WTC11 (cell line): ENCODE results near the gene AGAP1. TPM values are rescaled to one million over a fixed set of nuclear protein-coding genes. Genes with fewer than 3 reads are reported as not detected.

Source experiments
- ATAC-seq: fragments of 200-7000 bp; cut with Tn5 transposase; 2 replicates; pipeline ENCODE4 v1.10.0; 2021; ENCODE audit warnings: mild to moderate bottlenecking, moderate library complexity
- CTCF ChIA-PET: fragments of 300-600 bp; sonication (Branson Sonifier 250); formaldehyde crosslinking; loops from one replicate; lab custom pipeline; 2021; ENCODE audit warnings: antibody characterized with exemption; lab: Charles Lee
- POLR2A ChIA-PET: fragments of 350-600 bp; sonication (Branson Sonifier 250); formaldehyde crosslinking; loops from one replicate; lab custom pipeline; 2021; ENCODE audit warnings: antibody characterized with exemption; lab: Charles Lee
- DNase-seq: peaks from one replicate; pipeline ENCODE4 v3.0.0; 2021; ENCODE audit warnings: low spot score
- H3K27ac Mint-ChIP-seq: 2 replicates; pipeline ENCODE4 v1.8.0; 2021; ENCODE audit warnings: mixed read lengths
- H3K27me3 Mint-ChIP-seq: 2 replicates; pipeline ENCODE4 v1.8.0; 2021; ENCODE audit warnings: low read depth, mild to moderate bottlenecking, moderate library complexity, mixed read lengths
- H3K36me3 Mint-ChIP-seq: 2 replicates; pipeline ENCODE4 v1.8.0; 2021; ENCODE audit warnings: mixed read lengths
- H3K4me1 Mint-ChIP-seq: 2 replicates; pipeline ENCODE4 v1.8.0; 2022; ENCODE audit warnings: mixed read lengths
- H3K4me3 Mint-ChIP-seq: 2 replicates; pipeline ENCODE4 v1.8.0; 2021; ENCODE audit warnings: mild to moderate bottlenecking, moderate library complexity, mixed read lengths
- H3K9me3 Mint-ChIP-seq: 2 replicates; pipeline ENCODE4 v1.8.0; 2021; ENCODE audit warnings: mixed read lengths
- ATF2 ChIP-seq: sonication (generic); formaldehyde crosslinking; IDR thresholded peaks from 2 replicates; pipeline ENCODE4 v1.8.1; 2022; ENCODE audit warnings: low read depth, missing genetic modification reagents, borderline replicate concordance
- CREM ChIP-seq: sonication (generic); formaldehyde crosslinking; IDR thresholded peaks from 2 replicates; pipeline ENCODE4 v1.8.1; 2022; ENCODE audit warnings: mild to moderate bottlenecking, missing genetic modification reagents, moderate library complexity
- CTCF ChIP-seq: fragments of 200-600 bp; IDR thresholded peaks from 2 replicates; pipeline ENCODE4 v1.8.0; 2022; ENCODE audit warnings: antibody characterized with exemption
- GABPB1 ChIP-seq: sonication (generic); formaldehyde crosslinking; IDR thresholded peaks from 2 replicates; pipeline ENCODE4 v1.8.1; 2023; ENCODE audit warnings: mild to moderate bottlenecking, missing genetic modification reagents
- HMGA2 ChIP-seq: fragments of 250-450 bp; sonication (Bioruptor Pico); IDR thresholded peaks from 2 replicates; pipeline ENCODE4 v1.4.0; 2021; ENCODE audit warnings: mild to moderate bottlenecking, moderate library complexity
- HMGXB4 ChIP-seq: sonication (generic); formaldehyde crosslinking; IDR thresholded peaks from 2 replicates; pipeline ENCODE4 v1.8.1; 2023; ENCODE audit warnings: mild to moderate bottlenecking, moderate library complexity, missing genetic modification reagents
- JAZF1 ChIP-seq: fragments of 250-450 bp; sonication (Bioruptor Pico); IDR thresholded peaks from 2 replicates; pipeline ENCODE4 v1.9.0; 2021; ENCODE audit warnings: moderate library complexity, mild to moderate bottlenecking, inconsistent platforms
- MAX ChIP-seq: sonication (generic); formaldehyde crosslinking; IDR thresholded peaks from 2 replicates; pipeline ENCODE4 v1.8.0; 2022; ENCODE audit warnings: mild to moderate bottlenecking, missing genetic modification reagents
- NFATC4 ChIP-seq: fragments of 250-450 bp; sonication (Bioruptor Pico); IDR thresholded peaks from 2 replicates; pipeline ENCODE4 v1.9.0; 2021; ENCODE audit warnings: mild to moderate bottlenecking
- NR1H2 ChIP-seq: sonication (generic); formaldehyde crosslinking; IDR thresholded peaks from 2 replicates; pipeline ENCODE4 v1.9.0; 2021; ENCODE audit warnings: mild to moderate bottlenecking, moderate library complexity, missing genetic modification reagents
- NR2C2 ChIP-seq: sonication (generic); formaldehyde crosslinking; IDR thresholded peaks from 2 replicates; pipeline ENCODE4 v1.8.0; 2022; ENCODE audit warnings: mild to moderate bottlenecking, missing genetic modification reagents
- RELA ChIP-seq: sonication (generic); formaldehyde crosslinking; IDR thresholded peaks from 2 replicates; pipeline ENCODE4 v1.8.1; 2022; ENCODE audit warnings: missing genetic modification reagents, mild to moderate bottlenecking, borderline replicate concordance
- TCF7 ChIP-seq: sonication (generic); formaldehyde crosslinking; IDR thresholded peaks from 2 replicates; pipeline ENCODE4 v1.8.0; 2022; ENCODE audit warnings: mild to moderate bottlenecking, low read depth, missing genetic modification reagents, moderate library complexity
- TEAD4 ChIP-seq: sonication (generic); formaldehyde crosslinking; IDR thresholded peaks from 2 replicates; pipeline ENCODE4 v1.8.0; 2022; ENCODE audit warnings: mild to moderate bottlenecking, missing genetic modification reagents
- USF1 ChIP-seq: sonication (generic); formaldehyde crosslinking; IDR thresholded peaks from 2 replicates; pipeline ENCODE4 v1.8.0; 2022; ENCODE audit warnings: mild to moderate bottlenecking, missing genetic modification reagents
- ZBTB21 ChIP-seq: sonication (generic); formaldehyde crosslinking; IDR thresholded peaks from 2 replicates; pipeline ENCODE4 v1.8.1; 2023; ENCODE audit warnings: mild to moderate bottlenecking, missing genetic modification reagents, borderline replicate concordance
- ZMAT4 ChIP-seq: fragments of 250-450 bp; sonication (Bioruptor Pico); IDR thresholded peaks from 2 replicates; pipeline ENCODE4 v1.9.0; 2021; ENCODE audit warnings: mild to moderate bottlenecking
- ZNF219 ChIP-seq: sonication (generic); formaldehyde crosslinking; IDR thresholded peaks from 2 replicates; pipeline ENCODE4 v1.8.0; 2023; ENCODE audit warnings: missing genetic modification reagents, mild to moderate bottlenecking, borderline replicate concordance
- ZNF423 ChIP-seq: fragments of 250-450 bp; sonication (Bioruptor Pico); IDR thresholded peaks from 2 replicates; pipeline ENCODE4 v2.1.2; 2022; ENCODE audit warnings: mild to moderate bottlenecking, moderate library complexity
- total RNA-seq: library from RNA; stranded (reverse); gene quantifications from 3 replicates; pipeline ENCODE4 v1.2.3, GENCODE V29; 2021

The AGAP1 gene
- total RNA-seq, 1 experiment from 2014 or later, result 49.3 TPM

GRCh38 chr2:235505181-235505741 is 11.4 kb downstream of the AGAP1 start:
- CTCF ChIA-PET, result interaction anchor here (1.0 to 3.4 kb wide), 4 partner anchors 46 to 1057 kb away, joined by 3 to 13 read pairs (median 9); no protein-coding TSS in a partner anchor
- Mint-ChIP-seq H3K9me3 (no peaks in the 10 kb centered on the region), H3K4me3 (no peak overlapping the region; the same call in 1 of the 2 replicates), H3K27ac (peak overlapping the region; percentile 93), H3K27me3 (no peaks in the 10 kb centered on the region), H3K4me1 (peaks cover 78% of the 10 kb centered on the region), H3K36me3 (peaks cover 3% of the 10 kb centered on the region)
- POLR2A ChIA-PET, result interaction anchor here (1.0 kb wide), 1 partner anchor 11 kb away, joined by 4 read pairs; no protein-coding TSS in a partner anchor
- peak; percentile 85 for ATAC-seq
- peak; percentile 60 for DNase-seq
- TF ChIP-seq JAZF1 (CRISPR knock-in tag) (no peak), CTCF (no peak), GABPB1 (CRISPR knock-in tag) (0 out of 2 replicates have a peak, but pooled peaks have one; percentile 14), ZNF219 (CRISPR knock-in tag) (no peak)

- ATAC-seq, result no peak
- H3K27ac Mint-ChIP-seq, result peak overlapping the region; percentile 67
- no peak for DNase-seq
- ChIA-PET POLR2A (interaction anchor here (0.7 kb wide), 1 partner anchor 99 kb away, joined by 3 read pairs; no protein-coding TSS in a partner anchor), CTCF (interaction anchor here (0.9 to 3.1 kb wide), 5 partner anchors 8 to 87 kb away, joined by 3 to 13 read pairs (median 4); no protein-coding TSS in a partner anchor)
- H3K27me3 Mint-ChIP-seq, result no peaks in the 10 kb centered on the region
- H3K36me3 Mint-ChIP-seq, result peaks cover 3% of the 10 kb centered on the region
- no peaks in the 10 kb centered on the region for H3K9me3 Mint-ChIP-seq
- no peak overlapping the region for H3K4me3 Mint-ChIP-seq
- TF ChIP-seq ZMAT4 (CRISPR knock-in tag) (no peak), ATF2 (CRISPR knock-in tag) (no peak), NFATC4 (CRISPR knock-in tag) (no peak), ZBTB21 (CRISPR knock-in tag) (no peak), NR1H2 (CRISPR knock-in tag) (no peak), MAX (CRISPR knock-in tag) (no peak), USF1 (no peak), NR2C2 (CRISPR knock-in tag) (no peak), JAZF1 (CRISPR knock-in tag) (no peak)
- TF ChIP-seq, all 79 proteins: peak for 0
- H3K4me1 Mint-ChIP-seq, result peaks cover 75% of the 10 kb centered on the region
Measured at GRCh38 chr2:235506291-235506996, 12.6 kb downstream of the AGAP1 start.

GRCh38 chr2:235506997-235507615 is 13.3 kb downstream of the AGAP1 start:
- Mint-ChIP-seq H3K4me3 (no peak overlapping the region), H3K36me3 (peaks cover 3% of the 10 kb centered on the region), H3K9me3 (no peaks in the 10 kb centered on the region), H3K27ac (0 out of 2 replicates have a peak overlapping the region, but pooled peaks have one; percentile 52), H3K4me1 (peaks cover 68% of the 10 kb centered on the region), H3K27me3 (no peaks in the 10 kb centered on the region)
- no peak for TF ChIP-seq HMGA2 (CRISPR knock-in tag)
- TF ChIP-seq ZNF423 (CRISPR knock-in tag), result no peak
- no peak for TF ChIP-seq RELA
- no peak for TF ChIP-seq CREM (CRISPR knock-in tag)
- no peak for TF ChIP-seq TCF7 (CRISPR knock-in tag)
- no peak for TF ChIP-seq HMGXB4 (CRISPR knock-in tag)
- no peak for TF ChIP-seq TEAD4 (CRISPR knock-in tag)
- ATAC-seq (no peak), DNase-seq (no peak)
- ChIA-PET CTCF (interaction anchor here (0.9 to 3.1 kb wide), 4 partner anchors 9 to 86 kb away, joined by 3 to 13 read pairs (median 4); no protein-coding TSS in a partner anchor), POLR2A (no interaction called here)
